H1 (cell line): ENCODE data around the gene COQ9. TPM values are rescaled to one million over a fixed set of nuclear protein-coding genes. Genes with fewer than 3 reads are reported as not detected.

ENCODE experiments used
- EP300 ChIP-seq, 2 experiments: IDR thresholded peaks; 1 replicate in 1 of 2; 2 replicates in 1 of 2; pipeline ENCODE4 v1.6.1; 2011 to 2012; ENCODE audit warnings: low read depth in 2 of 2, low read length in 2 of 2, mild to moderate bottlenecking in 2 of 2, borderline replicate concordance in 1 of 2, inconsistent platforms in 1 of 2, moderate library complexity in 1 of 2
- TAF7 ChIP-seq: optimal IDR thresholded peaks from 2 replicates; pipeline ENCODE3; 2011; ENCODE audit warnings: low read depth, mild to moderate bottlenecking, inconsistent platforms, low read length, moderate library complexity, borderline replicate concordance
- polyA plus RNA-seq, 7 experiments: library from polyadenylated mRNA; depleted of rRNA in 3 of 7; stranded (reverse) in 5 of 7; unstranded in 2 of 7; fragments of >200 nt in 5 of 7; fragments of 200-250 nt in 2 of 7; gene quantifications; 1 replicate in 5 of 7; 2 replicates in 1 of 7; 4 replicates in 1 of 7; pipeline versions ENCODE4 v1.2.1 to v1.2.3, GENCODE V29; 2011 to 2013; ENCODE audit warnings: missing spikeins in 2 of 7, mixed read lengths in 2 of 7
- total RNA-seq: library from RNA; stranded (reverse); fragmentation: NEBNext Ultra II Directional; extraction: Animal tissue kit (Norgen Biotek cat#: 25700); gene quantifications from 2 replicates; pipeline ENCODE4 v1.2.1, GENCODE V29; 2021

Gene COQ9
- total and polyA plus RNA-seq, 2 of the 8 experiments (the other 6 are each of a cell fraction or from before 2014, with no cell fraction given) = 33.3 to 60.3 TPM

DNA sequence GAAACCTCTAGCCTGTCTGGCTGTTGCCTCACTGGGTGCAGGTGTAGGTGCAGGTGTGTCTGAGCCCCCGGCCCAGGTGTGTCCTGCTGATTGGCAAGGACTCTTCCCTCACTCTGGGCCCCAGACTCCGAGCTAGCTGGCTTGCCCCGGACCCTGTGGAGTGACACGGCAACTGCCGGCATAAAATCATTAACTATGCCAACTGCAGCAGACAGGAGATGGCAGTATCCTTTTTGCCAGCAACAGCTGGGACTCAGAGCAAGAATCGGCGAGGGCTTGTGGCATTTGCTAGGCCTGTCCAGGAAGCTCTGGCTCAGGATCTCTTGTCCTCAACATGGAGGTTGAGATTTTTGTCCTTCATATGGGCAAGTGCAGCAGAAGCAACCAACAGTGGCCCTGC is 20.9 kb upstream of the COQ9 start (continued):
- TF ChIP-seq EP300 (IDR thresholded peaks at IDR 0.05; ENCODE audit: borderline replicate concordance in 1 of 2, low read depth in 2 of 2, low read length in 2 of 2) (no peak), TAF7 (no peak)
